ENCODE measurements around the gene LRRC4B. TPM values are rescaled to one million over a fixed set of nuclear protein-coding genes. Genes with fewer than 3 reads are reported as not detected.

The LRRC4B gene
- total and polyA plus RNA-seq, 2 of the 13 experiments (the other 11 are each of a cell fraction or from before 2014, with no cell fraction given), result not detected

DNA sequence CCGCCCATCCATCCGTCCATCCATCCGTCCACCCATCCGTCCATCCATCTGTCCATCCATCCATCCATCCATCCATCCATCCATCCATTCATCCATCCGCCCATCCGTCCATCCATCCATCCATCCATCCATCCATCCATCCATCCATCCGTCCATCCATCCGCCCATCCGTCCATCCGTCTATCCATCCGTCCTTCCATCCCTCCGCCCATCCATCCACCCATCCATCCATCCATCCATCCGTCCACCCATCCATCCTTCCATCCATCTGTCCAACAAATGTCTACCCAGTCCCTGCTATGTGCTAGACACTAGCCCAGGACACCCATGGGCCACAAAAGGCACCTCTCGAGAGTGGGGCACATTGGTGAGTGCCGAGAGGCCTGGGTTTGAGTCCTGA, 15.7 kb downstream of the LRRC4B start (continued):
- TF ChIP-seq, protein P1, sequence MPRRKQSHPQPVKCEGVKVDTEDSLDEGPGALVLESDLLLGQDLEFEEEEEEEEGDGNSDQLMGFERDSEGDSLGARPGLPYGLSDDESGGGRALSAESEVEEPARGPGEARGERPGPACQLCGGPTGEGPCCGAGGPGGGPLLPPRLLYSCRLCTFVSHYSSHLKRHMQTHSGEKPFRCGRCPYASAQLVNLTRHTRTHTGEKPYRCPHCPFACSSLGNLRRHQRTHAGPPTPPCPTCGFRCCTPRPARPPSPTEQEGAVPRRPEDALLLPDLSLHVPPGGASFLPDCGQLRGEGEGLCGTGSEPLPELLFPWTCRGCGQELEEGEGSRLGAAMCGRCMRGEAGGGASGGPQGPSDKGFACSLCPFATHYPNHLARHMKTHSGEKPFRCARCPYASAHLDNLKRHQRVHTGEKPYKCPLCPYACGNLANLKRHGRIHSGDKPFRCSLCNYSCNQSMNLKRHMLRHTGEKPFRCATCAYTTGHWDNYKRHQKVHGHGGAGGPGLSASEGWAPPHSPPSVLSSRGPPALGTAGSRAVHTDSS (CRISPR knock-in tag; conservative IDR thresholded peaks at IDR 0.05), result no peak
- TF ChIP-seq MED13 (CRISPR knock-in tag; IDR thresholded peaks at IDR 0.05) (no peak), DPF2 (CRISPR knock-in tag; IDR thresholded peaks at IDR 0.05; ENCODE audit: borderline replicate concordance, low read depth) (no peak)

DNA sequence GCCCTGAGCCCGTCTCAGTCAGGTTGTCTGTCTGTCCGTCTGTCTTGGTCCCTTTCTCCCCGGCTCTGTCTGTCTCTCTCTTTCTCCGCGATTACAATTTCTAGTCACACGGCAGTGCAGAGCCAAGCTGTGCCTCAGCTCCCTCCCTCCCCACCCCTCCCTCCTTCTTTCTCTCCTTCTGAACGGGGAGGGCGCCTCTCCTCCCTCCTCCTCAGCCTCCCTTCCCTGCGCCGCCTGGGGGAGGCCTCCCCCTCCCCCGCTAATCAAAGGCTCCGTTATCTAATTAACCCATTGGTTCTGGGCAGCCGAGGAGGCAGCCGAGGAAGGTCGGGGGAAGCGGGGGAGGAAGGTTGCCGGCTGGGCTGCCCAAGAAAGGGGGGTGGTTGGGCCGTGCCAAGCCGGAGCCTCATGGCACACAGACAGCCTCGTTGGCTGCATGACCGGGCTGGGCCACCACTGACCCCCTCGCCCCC, 16.5 kb downstream of the LRRC4B start:
- in situ Hi-C loops (cut with HindIII; ENCODE audit: extremely low pct_ligation_motif_present, low pct_unique_long_range_greater_than_20kb) (no loop called here), intact Hi-C loops (cut with micrococcal nuclease; ENCODE audit: unreplicated experiment) (no loop called here)
- Histone ChIP-seq H3K79me2 (ENCODE audit: insufficient read depth, low read length) (no peaks in the 10 kb centered on the region), H3K4me3 (replicated peaks in 1 of 3; ENCODE audit: insufficient read depth in 1 of 3, low read depth in 2 of 3, low read length in 3 of 3) (no peak overlapping the region), H3K27ac (ENCODE audit: extremely low read length, insufficient read depth, low read length) (no peak overlapping the region), H3K27me3 (ENCODE audit: control insufficient read depth in 1 of 2, insufficient read depth in 2 of 2, low read length in 2 of 2) (peaks cover 4 to 44% of the 10 kb centered on the region in 2 experiments; a peak in 4 of 5 replicates), H3K9ac (ENCODE audit: insufficient read depth, low read depth, low read length) (no peak overlapping the region), H4K20me1 (ENCODE audit: insufficient read depth, low read length) (no peaks in the 10 kb centered on the region), H3K9me3 (ENCODE audit: low read length) (no peaks in the 10 kb centered on the region), H3K4me2 (ENCODE audit: low read depth, low read length) (no peak overlapping the region), H3K36me3 (replicated peaks in 1 of 2; ENCODE audit: control insufficient read depth in 1 of 2, insufficient read depth in 2 of 2, low read length in 2 of 2) (no peaks in the 10 kb centered on the region), H2AFZ (ENCODE audit: low read length) (no peak overlapping the region), H3K4me1 (ENCODE audit: insufficient read depth, low read length) (peaks cover 7% of the 10 kb centered on the region)
- no TSS peak for BruUV-seq (replicated peaks)
- DNase-seq (ENCODE audit: low spot score) (no peak), FAIRE-seq (no peak), ATAC-seq (no peak)
- 7% methylated on average over 19 of the region's 22 CpGs for WGBS (ENCODE audit: low lambda C conversion rate)
- ChIA-PET POLR2A (no interaction called here), CTCF (ENCODE audit: low intra/inter-chr PET ratio, low total read pairs) (no interaction called here)
- TF ChIP-seq ZNF556 (CRISPR knock-in tag; IDR thresholded peaks at IDR 0.05; ENCODE audit: borderline replicate concordance) (no peak), TEAD3 (CRISPR knock-in tag; optimal IDR thresholded peaks at IDR 0.05; ENCODE audit: borderline replicate concordance) (no peak), CENPX (CRISPR knock-in tag; IDR thresholded peaks at IDR 0.05) (no peak), ZNF557 (CRISPR knock-in tag; IDR thresholded peaks at IDR 0.05) (no peak)
- TF ChIP-seq, protein P2, sequence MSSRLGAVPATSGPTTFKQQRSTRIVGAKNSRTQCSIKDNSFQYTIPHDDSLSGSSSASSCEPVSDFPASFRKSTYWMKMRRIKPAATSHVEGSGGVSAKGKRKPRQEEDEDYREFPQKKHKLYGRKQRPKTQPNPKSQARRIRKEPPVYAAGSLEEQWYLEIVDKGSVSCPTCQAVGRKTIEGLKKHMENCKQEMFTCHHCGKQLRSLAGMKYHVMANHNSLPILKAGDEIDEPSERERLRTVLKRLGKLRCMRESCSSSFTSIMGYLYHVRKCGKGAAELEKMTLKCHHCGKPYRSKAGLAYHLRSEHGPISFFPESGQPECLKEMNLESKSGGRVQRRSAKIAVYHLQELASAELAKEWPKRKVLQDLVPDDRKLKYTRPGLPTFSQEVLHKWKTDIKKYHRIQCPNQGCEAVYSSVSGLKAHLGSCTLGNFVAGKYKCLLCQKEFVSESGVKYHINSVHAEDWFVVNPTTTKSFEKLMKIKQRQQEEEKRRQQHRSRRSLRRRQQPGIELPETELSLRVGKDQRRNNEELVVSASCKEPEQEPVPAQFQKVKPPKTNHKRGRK (CRISPR knock-in tag; IDR thresholded peaks at IDR 0.05), result no peak
- TF ChIP-seq, protein P3, sequence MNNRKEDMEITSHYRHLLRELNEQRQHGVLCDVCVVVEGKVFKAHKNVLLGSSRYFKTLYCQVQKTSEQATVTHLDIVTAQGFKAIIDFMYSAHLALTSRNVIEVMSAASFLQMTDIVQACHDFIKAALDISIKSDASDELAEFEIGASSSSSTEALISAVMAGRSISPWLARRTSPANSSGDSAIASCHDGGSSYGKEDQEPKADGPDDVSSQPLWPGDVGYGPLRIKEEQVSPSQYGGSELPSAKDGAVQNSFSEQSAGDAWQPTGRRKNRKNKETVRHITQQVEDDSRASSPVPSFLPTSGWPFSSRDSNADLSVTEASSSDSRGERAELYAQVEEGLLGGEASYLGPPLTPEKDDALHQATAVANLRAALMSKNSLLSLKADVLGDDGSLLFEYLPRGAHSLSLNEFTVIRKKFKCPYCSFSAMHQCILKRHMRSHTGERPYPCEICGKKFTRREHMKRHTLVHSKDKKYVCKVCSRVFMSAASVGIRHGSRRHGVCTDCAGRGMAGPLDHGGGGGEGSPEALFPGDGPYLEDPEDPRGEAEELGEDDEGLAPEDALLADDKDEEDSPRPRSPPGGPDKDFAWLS (CRISPR knock-in tag; IDR thresholded peaks at IDR 0.05; ENCODE audit: borderline replicate concordance), result no peak
- TF ChIP-seq, protein P4, sequence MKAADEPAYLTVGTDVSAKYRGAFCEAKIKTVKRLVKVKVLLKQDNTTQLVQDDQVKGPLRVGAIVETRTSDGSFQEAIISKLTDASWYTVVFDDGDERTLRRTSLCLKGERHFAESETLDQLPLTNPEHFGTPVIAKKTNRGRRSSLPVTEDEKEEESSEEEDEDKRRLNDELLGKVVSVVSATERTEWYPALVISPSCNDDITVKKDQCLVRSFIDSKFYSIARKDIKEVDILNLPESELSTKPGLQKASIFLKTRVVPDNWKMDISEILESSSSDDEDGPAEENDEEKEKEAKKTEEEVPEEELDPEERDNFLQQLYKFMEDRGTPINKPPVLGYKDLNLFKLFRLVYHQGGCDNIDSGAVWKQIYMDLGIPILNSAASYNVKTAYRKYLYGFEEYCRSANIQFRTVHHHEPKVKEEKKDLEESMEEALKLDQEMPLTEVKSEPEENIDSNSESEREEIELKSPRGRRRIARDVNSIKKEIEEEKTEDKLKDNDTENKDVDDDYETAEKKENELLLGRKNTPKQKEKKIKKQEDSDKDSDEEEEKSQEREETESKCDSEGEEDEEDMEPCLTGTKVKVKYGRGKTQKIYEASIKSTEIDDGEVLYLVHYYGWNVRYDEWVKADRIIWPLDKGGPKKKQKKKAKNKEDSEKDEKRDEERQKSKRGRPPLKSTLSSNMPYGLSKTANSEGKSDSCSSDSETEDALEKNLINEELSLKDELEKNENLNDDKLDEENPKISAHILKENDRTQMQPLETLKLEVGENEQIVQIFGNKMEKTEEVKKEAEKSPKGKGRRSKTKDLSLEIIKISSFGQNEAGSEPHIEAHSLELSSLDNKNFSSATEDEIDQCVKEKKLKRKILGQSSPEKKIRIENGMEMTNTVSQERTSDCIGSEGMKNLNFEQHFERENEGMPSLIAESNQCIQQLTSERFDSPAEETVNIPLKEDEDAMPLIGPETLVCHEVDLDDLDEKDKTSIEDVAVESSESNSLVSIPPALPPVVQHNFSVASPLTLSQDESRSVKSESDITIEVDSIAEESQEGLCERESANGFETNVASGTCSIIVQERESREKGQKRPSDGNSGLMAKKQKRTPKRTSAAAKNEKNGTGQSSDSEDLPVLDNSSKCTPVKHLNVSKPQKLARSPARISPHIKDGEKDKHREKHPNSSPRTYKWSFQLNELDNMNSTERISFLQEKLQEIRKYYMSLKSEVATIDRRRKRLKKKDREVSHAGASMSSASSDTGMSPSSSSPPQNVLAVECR (CRISPR knock-in tag; IDR thresholded peaks at IDR 0.05; ENCODE audit: borderline replicate concordance), result no peak
- TF ChIP-seq, protein P5, sequence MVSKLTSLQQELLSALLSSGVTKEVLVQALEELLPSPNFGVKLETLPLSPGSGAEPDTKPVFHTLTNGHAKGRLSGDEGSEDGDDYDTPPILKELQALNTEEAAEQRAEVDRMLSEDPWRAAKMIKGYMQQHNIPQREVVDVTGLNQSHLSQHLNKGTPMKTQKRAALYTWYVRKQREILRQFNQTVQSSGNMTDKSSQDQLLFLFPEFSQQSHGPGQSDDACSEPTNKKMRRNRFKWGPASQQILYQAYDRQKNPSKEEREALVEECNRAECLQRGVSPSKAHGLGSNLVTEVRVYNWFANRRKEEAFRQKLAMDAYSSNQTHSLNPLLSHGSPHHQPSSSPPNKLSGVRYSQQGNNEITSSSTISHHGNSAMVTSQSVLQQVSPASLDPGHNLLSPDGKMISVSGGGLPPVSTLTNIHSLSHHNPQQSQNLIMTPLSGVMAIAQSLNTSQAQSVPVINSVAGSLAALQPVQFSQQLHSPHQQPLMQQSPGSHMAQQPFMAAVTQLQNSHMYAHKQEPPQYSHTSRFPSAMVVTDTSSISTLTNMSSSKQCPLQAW (CRISPR knock-in tag; IDR thresholded peaks at IDR 0.05), result no peak

All from HepG2 (cell line).